ENCODE data around the gene CTTN.
"Not testable (repeated sequence)": the region's sequence is repeated elsewhere in the genome, so short reads cannot be mapped to it uniquely, and the experiment has no call there.

The CTTN gene

GRCh38 chr11:70429428-70429705 lies 31.0 kb downstream of the CTTN start:
- no peak for DNase-seq (ENCODE audit: low spot score)

GRCh38 chr11:70429724-70430521 lies 31.6 kb downstream of the CTTN start:
- DNase-seq (ENCODE audit: low spot score) = no peak

- no peak for DNase-seq (ENCODE audit: low spot score)
Measured at GRCh38 chr11:70430671-70431574, 32.6 kb downstream of the CTTN start.

GRCh38 chr11:70431611-70432010 lies 33.3 kb downstream of the CTTN start:
- DNase-seq (ENCODE audit: low spot score) = no peak

- no peak for DNase-seq (ENCODE audit: low spot score)
Measured at GRCh38 chr11:70432065-70432464, 33.7 kb downstream of the CTTN start.

- no peak for DNase-seq (ENCODE audit: low spot score)
Measured at GRCh38 chr11:70432580-70432979, 34.3 kb downstream of the CTTN start.

- DNase-seq (ENCODE audit: low spot score) = no peak
Measured at GRCh38 chr11:70433038-70433437, 34.7 kb downstream of the CTTN start.

GRCh38 chr11:70433526-70433925 lies 35.2 kb downstream of the CTTN start:
- no peak for DNase-seq (ENCODE audit: low spot score)

GRCh38 chr11:70433966-70434812 lies 35.9 kb downstream of the CTTN start:
- DNase-seq (ENCODE audit: low spot score) = no peak

GRCh38 chr11:70434813-70435278 lies 36.5 kb downstream of the CTTN start:
- DNase-seq (ENCODE audit: low spot score) = no peak

GRCh38 chr11:70435361-70435760 lies 37.0 kb downstream of the CTTN start:
- DNase-seq (ENCODE audit: low spot score) = no peak

GRCh38 chr11:70435765-70436500 lies 37.6 kb downstream of the CTTN start:
- no peak for DNase-seq (ENCODE audit: low spot score)

GRCh38 chr11:70436501-70436860 lies 38.2 kb downstream of the CTTN start:
- no peak for DNase-seq (ENCODE audit: low spot score)

GRCh38 chr11:70437111-70437784 lies 38.9 kb downstream of the CTTN start:
- DNase-seq (ENCODE audit: low spot score) = no peak

GRCh38 chr11:70440206-70440605 lies 41.9 kb downstream of the CTTN start:
- DNase-seq (ENCODE audit: low spot score) = no peak

- no peak for DNase-seq (ENCODE audit: low spot score)
Measured at GRCh38 chr11:70443773-70444030, 45.4 kb downstream of the CTTN start.

- no peak for DNase-seq (ENCODE audit: low spot score)
Measured at GRCh38 chr11:70445091-70445490, 46.8 kb downstream of the CTTN start.

- DNase-seq (ENCODE audit: low spot score) = no peak
Measured at GRCh38 chr11:70445605-70446004, 47.3 kb downstream of the CTTN start.

- DNase-seq (ENCODE audit: low spot score) = peak; percentile 56
Measured at GRCh38 chr11:70448983-70449567, 50.7 kb downstream of the CTTN start.

- no peak for DNase-seq (ENCODE audit: low spot score)
Measured at GRCh38 chr11:70454197-70454767, 56.0 kb downstream of the CTTN start.

GRCh38 chr11:70454811-70455210 lies 56.5 kb downstream of the CTTN start:
- DNase-seq (ENCODE audit: low spot score) = not testable (repeated sequence)
